SK-N-SH (cell line): ENCODE data around the gene PSMA6.
"Not testable (repeated sequence)": the region's sequence is repeated elsewhere in the genome, so short reads cannot be mapped to it uniquely, and the experiment has no call there.

Experiments used
- CTCF ChIP-seq: fragments of 200-600 bp; sonication (generic); IDR thresholded peaks from 2 replicates; pipeline ENCODE4 v1.6.1; 2017; ENCODE audit warnings: antibody characterized with exemption, mild to moderate bottlenecking, moderate library complexity
- EP300 ChIP-seq, 2 experiments: IDR thresholded peaks; 2 replicates each; pipeline versions ENCODE4 v1.4.0 to v1.6.1; 2012; ENCODE audit warnings: borderline replicate concordance in 1 of 2, low read depth in 1 of 2, low read length in 1 of 2
- EZH2phosphoT487 ChIP-seq: fragments of 200-600 bp; sonication (generic); IDR thresholded peaks from 2 replicates; pipeline ENCODE4 v1.6.1; 2017; ENCODE audit warnings: low read depth, mixed run types, mild to moderate bottlenecking, antibody characterized with exemption, moderate library complexity, borderline replicate concordance
- GABPA ChIP-seq: IDR thresholded peaks from 2 replicates; pipeline ENCODE4 v1.4.0; 2012; ENCODE audit warnings: low read depth, mild to moderate bottlenecking
- MXI1 ChIP-seq: IDR thresholded peaks from 2 replicates; pipeline ENCODE4 v1.6.1; 2012; ENCODE audit warnings: mild to moderate bottlenecking, low read depth, low read length, improper control_type of control experiment
- NRF1 ChIP-seq: IDR thresholded peaks from 2 replicates; pipeline ENCODE4 v1.6.1; 2012; ENCODE audit warnings: low read depth, mild to moderate bottlenecking, low read length
- POLR2AphosphoS5 ChIP-seq: IDR thresholded peaks from 2 replicates; pipeline ENCODE4 v1.6.1; 2012; ENCODE audit warnings: low read depth, low read length
- RAD21 ChIP-seq: IDR thresholded peaks from 2 replicates; pipeline ENCODE4 v1.6.1; 2012; ENCODE audit warnings: mild to moderate bottlenecking, low read length
- REST ChIP-seq: IDR thresholded peaks from 2 replicates; pipeline ENCODE4 v1.6.1; 2012; ENCODE audit warnings: mild to moderate bottlenecking, low read depth, low read length, moderate library complexity
- USF1 ChIP-seq: IDR thresholded peaks from 2 replicates; pipeline ENCODE4 v1.4.0; 2012; ENCODE audit warnings: low read depth, borderline replicate concordance

GRCh38 chr14:35348044-35348380, 55.8 kb downstream of the PSMA6 start:
- TF ChIP-seq POLR2AphosphoS5; RAD21; CTCF; REST; EZH2phosphoT487; USF1; NRF1; EP300 (IDR thresholded peaks at IDR 0.05; ENCODE audit: borderline replicate concordance in 1 of 2, low read depth in 1 of 2, low read length in 1 of 2); MXI1; GABPA: not testable (repeated sequence)
